ENCODE data around the gene MTFR1L.

Gene MTFR1L

GRCh38 chr1:25804244-25804963, 15.3 kb upstream of the MTFR1L start:
- Histone ChIP-seq H3K4me3 (no peak overlapping the region), H3K27ac (peak overlapping the region in 9 of 21 experiments; percentile 7 to 71 (median 63))

GRCh38 chr1:25804964-25805862, 14.5 kb upstream of the MTFR1L start:
- H3K27ac ChIP-seq: peak overlapping the region in 11 of 21 experiments; percentile 7 to 71 (median 60)
- no peak overlapping the region for H3K4me3 ChIP-seq

- Histone ChIP-seq H3K27ac (peak overlapping the region in 12 of 21 experiments; percentile 23 to 73 (median 62)), H3K4me3 (no peak overlapping the region)
Measured at GRCh38 chr1:25805863-25806225, 13.9 kb upstream of the MTFR1L start.

GRCh38 chr1:25806418-25806817, 13.3 kb upstream of the MTFR1L start:
- Histone ChIP-seq H3K4me3 (no peak overlapping the region), H3K27ac (peak overlapping the region in 12 of 21 experiments; percentile 6 to 73 (median 62))

GRCh38 chr1:25807480-25808390, 12.0 kb upstream of the MTFR1L start:
- Histone ChIP-seq H3K27ac (peak overlapping the region in 5 of 21 experiments; percentile 16 to 28 (median 18)), H3K4me3 (no peak overlapping the region)

- no peak overlapping the region for H3K4me3 ChIP-seq
- H3K27ac ChIP-seq: peak overlapping the region in 2 of 21 experiments; percentile 28 to 39
Measured at GRCh38 chr1:25808481-25809244, 11.1 kb upstream of the MTFR1L start.

- Histone ChIP-seq H3K27ac (peak overlapping the region in 3 of 21 experiments; percentile 2 to 37 (median 31)), H3K4me3 (no peak overlapping the region)
Measured at GRCh38 chr1:25809283-25809926, 10.3 kb upstream of the MTFR1L start.

GRCh38 chr1:25809929-25810328, 9.8 kb upstream of the MTFR1L start:
- Histone ChIP-seq H3K27ac (peak overlapping the region in 3 of 21 experiments; percentile 2 to 37 (median 31)), H3K4me3 (no peak overlapping the region)

- Histone ChIP-seq H3K27ac (peak overlapping the region in 1 of 21 experiments; percentile 37), H3K4me3 (no peak overlapping the region)
Measured at GRCh38 chr1:25810341-25811299, 9.1 kb upstream of the MTFR1L start.

- H3K4me3 ChIP-seq: no peak overlapping the region
- no peak overlapping the region for H3K27ac ChIP-seq
Measured at GRCh38 chr1:25811384-25812082, 8.2 kb upstream of the MTFR1L start.

GRCh38 chr1:25813071-25813733, 6.6 kb upstream of the MTFR1L start:
- Histone ChIP-seq H3K4me3 (no peak overlapping the region), H3K27ac (no peak overlapping the region)

- Histone ChIP-seq H3K27ac (no peak overlapping the region), H3K4me3 (no peak overlapping the region)
Measured at GRCh38 chr1:25813734-25814471, 5.9 kb upstream of the MTFR1L start.

GRCh38 chr1:25814549-25815087, 5.1 kb upstream of the MTFR1L start:
- Histone ChIP-seq H3K27ac (no peak overlapping the region), H3K4me3 (no peak overlapping the region)

GRCh38 chr1:25815208-25816111, 4.3 kb upstream of the MTFR1L start:
- H3K4me3 ChIP-seq: no peak overlapping the region
- H3K27ac ChIP-seq: no peak overlapping the region

All from skin epidermis (tissue), 12 donors.